H1 (cell line): ENCODE results near the gene PRDM5. TPM values are rescaled to one million over a fixed set of nuclear protein-coding genes. Genes with fewer than 3 reads are reported as not detected.

Source experiments
- ASH2L ChIP-seq: fragments of 200-600, 300-600 bp; sonication (generic); IDR thresholded peaks from one replicate; pipeline ENCODE4 v1.7.1; 2017; ENCODE audit warnings: low read length
- BRCA1 ChIP-seq: IDR thresholded peaks from 2 replicates; pipeline ENCODE4 v1.6.1; 2012; ENCODE audit warnings: low read depth, low read length, improper control_type of control experiment
- CEBPB ChIP-seq: IDR thresholded peaks from 2 replicates; pipeline ENCODE4 v1.6.1; 2012; ENCODE audit warnings: low read depth, low read length
- EZH2 ChIP-seq: fragments of 200-600 bp; sonication (generic); IDR thresholded peaks from 2 replicates; pipeline ENCODE4 v1.7.1; 2012; ENCODE audit warnings: low read depth, mild to moderate bottlenecking, moderate library complexity, low read length, inconsistent platforms; ENCODE audit not compliant: severe bottlenecking
- NANOG ChIP-seq: IDR thresholded peaks from 2 replicates; pipeline ENCODE4 v1.6.1; 2011; ENCODE audit warnings: low read length, low read depth, mild to moderate bottlenecking, inconsistent platforms; ENCODE audit not compliant: insufficient read depth, poor library complexity, severe bottlenecking
- POU5F1 ChIP-seq: IDR thresholded peaks from 2 replicates; pipeline ENCODE4 v1.6.1; 2011; ENCODE audit warnings: low read depth, mild to moderate bottlenecking, low read length, moderate library complexity
- TAF7 ChIP-seq: optimal IDR thresholded peaks from 2 replicates; pipeline ENCODE3; 2011; ENCODE audit warnings: low read depth, mild to moderate bottlenecking, inconsistent platforms, low read length, moderate library complexity, borderline replicate concordance
- polyA plus RNA-seq, 7 experiments: library from polyadenylated mRNA; depleted of rRNA in 3 of 7; stranded (reverse) in 5 of 7; unstranded in 2 of 7; fragments of >200 nt in 5 of 7; fragments of 200-250 nt in 2 of 7; gene quantifications; 1 replicate in 5 of 7; 2 replicates in 1 of 7; 4 replicates in 1 of 7; pipeline versions ENCODE4 v1.2.1 to v1.2.3, GENCODE V29; 2011 to 2013; ENCODE audit warnings: missing spikeins in 2 of 7, mixed read lengths in 2 of 7
- total RNA-seq: library from RNA; stranded (reverse); fragmentation: NEBNext Ultra II Directional; extraction: Animal tissue kit (Norgen Biotek cat#: 25700); gene quantifications from 2 replicates; pipeline ENCODE4 v1.2.1, GENCODE V29; 2021
- TF ChIP-seq, protein P1 (sequence below): fragments of 300-600 bp; sonication (generic); IDR thresholded peaks from 2 replicates; pipeline ENCODE4 v1.7.1; 2012; ENCODE audit warnings: low read length, moderate library complexity, mild to moderate bottlenecking, inconsistent platforms; ENCODE audit not compliant: insufficient replicate concordance
- TF ChIP-seq, protein P2 (sequence below): IDR thresholded peaks from 2 replicates; pipeline ENCODE4 v1.6.1; 2011; ENCODE audit warnings: low read length, improper control_type of control experiment

The PRDM5 gene
- total and polyA plus RNA-seq, 2 of the 8 experiments (the other 6 are each of a cell fraction or from before 2014, with no cell fraction given), result 8.2 to 23.4 TPM

DNA sequence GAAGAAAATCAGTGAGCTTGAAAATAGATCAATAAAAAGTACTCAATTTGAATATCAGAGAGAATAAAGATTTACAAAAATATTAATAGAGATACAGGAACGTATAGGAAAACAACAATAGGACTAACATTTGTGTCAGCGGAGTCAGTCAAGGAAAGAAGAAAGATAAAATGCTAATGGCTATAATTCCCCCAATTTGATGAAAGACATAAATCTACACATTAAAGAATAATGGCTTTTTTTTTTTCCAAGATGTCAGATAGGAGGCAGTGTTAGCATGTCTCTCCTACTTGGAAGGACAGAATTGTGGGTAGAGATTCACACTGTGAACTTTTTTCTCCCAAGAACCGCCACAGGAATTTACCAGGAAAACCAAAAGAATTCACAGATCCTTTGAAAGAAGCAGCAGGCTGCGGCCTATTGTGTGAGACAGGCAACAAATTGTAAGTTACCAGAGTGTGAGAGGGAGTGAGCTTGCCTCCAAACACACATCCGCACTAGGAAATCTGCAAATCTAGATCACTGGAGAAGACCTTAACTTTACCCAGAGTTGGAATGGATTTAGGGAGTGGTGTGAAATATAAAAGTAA is 249.9 kb downstream of the PRDM5 start (continued):
- TF ChIP-seq, protein P1, sequence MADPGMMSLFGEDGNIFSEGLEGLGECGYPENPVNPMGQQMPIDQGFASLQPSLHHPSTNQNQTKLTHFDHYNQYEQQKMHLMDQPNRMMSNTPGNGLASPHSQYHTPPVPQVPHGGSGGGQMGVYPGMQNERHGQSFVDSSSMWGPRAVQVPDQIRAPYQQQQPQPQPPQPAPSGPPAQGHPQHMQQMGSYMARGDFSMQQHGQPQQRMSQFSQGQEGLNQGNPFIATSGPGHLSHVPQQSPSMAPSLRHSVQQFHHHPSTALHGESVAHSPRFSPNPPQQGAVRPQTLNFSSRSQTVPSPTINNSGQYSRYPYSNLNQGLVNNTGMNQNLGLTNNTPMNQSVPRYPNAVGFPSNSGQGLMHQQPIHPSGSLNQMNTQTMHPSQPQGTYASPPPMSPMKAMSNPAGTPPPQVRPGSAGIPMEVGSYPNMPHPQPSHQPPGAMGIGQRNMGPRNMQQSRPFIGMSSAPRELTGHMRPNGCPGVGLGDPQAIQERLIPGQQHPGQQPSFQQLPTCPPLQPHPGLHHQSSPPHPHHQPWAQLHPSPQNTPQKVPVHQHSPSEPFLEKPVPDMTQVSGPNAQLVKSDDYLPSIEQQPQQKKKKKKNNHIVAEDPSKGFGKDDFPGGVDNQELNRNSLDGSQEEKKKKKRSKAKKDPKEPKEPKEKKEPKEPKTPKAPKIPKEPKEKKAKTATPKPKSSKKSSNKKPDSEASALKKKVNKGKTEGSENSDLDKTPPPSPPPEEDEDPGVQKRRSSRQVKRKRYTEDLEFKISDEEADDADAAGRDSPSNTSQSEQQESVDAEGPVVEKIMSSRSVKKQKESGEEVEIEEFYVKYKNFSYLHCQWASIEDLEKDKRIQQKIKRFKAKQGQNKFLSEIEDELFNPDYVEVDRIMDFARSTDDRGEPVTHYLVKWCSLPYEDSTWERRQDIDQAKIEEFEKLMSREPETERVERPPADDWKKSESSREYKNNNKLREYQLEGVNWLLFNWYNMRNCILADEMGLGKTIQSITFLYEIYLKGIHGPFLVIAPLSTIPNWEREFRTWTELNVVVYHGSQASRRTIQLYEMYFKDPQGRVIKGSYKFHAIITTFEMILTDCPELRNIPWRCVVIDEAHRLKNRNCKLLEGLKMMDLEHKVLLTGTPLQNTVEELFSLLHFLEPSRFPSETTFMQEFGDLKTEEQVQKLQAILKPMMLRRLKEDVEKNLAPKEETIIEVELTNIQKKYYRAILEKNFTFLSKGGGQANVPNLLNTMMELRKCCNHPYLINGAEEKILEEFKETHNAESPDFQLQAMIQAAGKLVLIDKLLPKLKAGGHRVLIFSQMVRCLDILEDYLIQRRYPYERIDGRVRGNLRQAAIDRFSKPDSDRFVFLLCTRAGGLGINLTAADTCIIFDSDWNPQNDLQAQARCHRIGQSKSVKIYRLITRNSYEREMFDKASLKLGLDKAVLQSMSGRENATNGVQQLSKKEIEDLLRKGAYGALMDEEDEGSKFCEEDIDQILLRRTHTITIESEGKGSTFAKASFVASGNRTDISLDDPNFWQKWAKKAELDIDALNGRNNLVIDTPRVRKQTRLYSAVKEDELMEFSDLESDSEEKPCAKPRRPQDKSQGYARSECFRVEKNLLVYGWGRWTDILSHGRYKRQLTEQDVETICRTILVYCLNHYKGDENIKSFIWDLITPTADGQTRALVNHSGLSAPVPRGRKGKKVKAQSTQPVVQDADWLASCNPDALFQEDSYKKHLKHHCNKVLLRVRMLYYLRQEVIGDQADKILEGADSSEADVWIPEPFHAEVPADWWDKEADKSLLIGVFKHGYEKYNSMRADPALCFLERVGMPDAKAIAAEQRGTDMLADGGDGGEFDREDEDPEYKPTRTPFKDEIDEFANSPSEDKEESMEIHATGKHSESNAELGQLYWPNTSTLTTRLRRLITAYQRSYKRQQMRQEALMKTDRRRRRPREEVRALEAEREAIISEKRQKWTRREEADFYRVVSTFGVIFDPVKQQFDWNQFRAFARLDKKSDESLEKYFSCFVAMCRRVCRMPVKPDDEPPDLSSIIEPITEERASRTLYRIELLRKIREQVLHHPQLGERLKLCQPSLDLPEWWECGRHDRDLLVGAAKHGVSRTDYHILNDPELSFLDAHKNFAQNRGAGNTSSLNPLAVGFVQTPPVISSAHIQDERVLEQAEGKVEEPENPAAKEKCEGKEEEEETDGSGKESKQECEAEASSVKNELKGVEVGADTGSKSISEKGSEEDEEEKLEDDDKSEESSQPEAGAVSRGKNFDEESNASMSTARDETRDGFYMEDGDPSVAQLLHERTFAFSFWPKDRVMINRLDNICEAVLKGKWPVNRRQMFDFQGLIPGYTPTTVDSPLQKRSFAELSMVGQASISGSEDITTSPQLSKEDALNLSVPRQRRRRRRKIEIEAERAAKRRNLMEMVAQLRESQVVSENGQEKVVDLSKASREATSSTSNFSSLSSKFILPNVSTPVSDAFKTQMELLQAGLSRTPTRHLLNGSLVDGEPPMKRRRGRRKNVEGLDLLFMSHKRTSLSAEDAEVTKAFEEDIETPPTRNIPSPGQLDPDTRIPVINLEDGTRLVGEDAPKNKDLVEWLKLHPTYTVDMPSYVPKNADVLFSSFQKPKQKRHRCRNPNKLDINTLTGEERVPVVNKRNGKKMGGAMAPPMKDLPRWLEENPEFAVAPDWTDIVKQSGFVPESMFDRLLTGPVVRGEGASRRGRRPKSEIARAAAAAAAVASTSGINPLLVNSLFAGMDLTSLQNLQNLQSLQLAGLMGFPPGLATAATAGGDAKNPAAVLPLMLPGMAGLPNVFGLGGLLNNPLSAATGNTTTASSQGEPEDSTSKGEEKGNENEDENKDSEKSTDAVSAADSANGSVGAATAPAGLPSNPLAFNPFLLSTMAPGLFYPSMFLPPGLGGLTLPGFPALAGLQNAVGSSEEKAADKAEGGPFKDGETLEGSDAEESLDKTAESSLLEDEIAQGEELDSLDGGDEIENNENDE, result no peak
- TF ChIP-seq NANOG, result no peak
- no peak for TF ChIP-seq CEBPB
- TF ChIP-seq POU5F1, result no peak
- TF ChIP-seq TAF7, result no peak
- no peak for TF ChIP-seq ASH2L
- TF ChIP-seq, protein P2, sequence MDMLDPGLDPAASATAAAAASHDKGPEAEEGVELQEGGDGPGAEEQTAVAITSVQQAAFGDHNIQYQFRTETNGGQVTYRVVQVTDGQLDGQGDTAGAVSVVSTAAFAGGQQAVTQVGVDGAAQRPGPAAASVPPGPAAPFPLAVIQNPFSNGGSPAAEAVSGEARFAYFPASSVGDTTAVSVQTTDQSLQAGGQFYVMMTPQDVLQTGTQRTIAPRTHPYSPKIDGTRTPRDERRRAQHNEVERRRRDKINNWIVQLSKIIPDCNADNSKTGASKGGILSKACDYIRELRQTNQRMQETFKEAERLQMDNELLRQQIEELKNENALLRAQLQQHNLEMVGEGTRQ, result no peak
- TF ChIP-seq EZH2, result no peak
- no peak for TF ChIP-seq BRCA1
